Epidermal melanocyte (primary cell): ENCODE results near the gene VWA5B2.
"Not testable (repeated sequence)": the region's sequence is repeated elsewhere in the genome, so short reads cannot be mapped to it uniquely, and the experiment has no call there.

Experiments used
- DNase-seq: peaks from one replicate; pipeline ENCODE4 v3.0.0; 2011; ENCODE audit warnings: low spot score; ENCODE audit not compliant: insufficient read length

VWA5B2 gene

GRCh38 chr3:184241447-184242296 is 12.3 kb downstream of the VWA5B2 start:
- DNase-seq = no peak

- DNase-seq = no peak
These were observed 12.9 kb downstream of the VWA5B2 start for GRCh38 chr3:184242297-184242685.

GRCh38 chr3:184248454-184249411 is 19.3 kb downstream of the VWA5B2 start, which contains the start of gene ALG3:
TSS of gene ALG3 (minus strand) at chr3:184248962. CDS start at chr3:184248940, 22 bp downstream.
- peak; percentile 83 for DNase-seq

- DNase-seq = peak; percentile 97
These were observed 20.2 kb downstream of the VWA5B2 start, which contains the start of gene EEF1AKMT4 for GRCh38 chr3:184249412-184250166. TSS of gene EEF1AKMT4 (plus strand) at chr3:184249672. CDS start at chr3:184249695, 23 bp downstream.

GRCh38 chr3:184250167-184250828 is 20.9 kb downstream of the VWA5B2 start:
- peak; percentile 92 for DNase-seq

- DNase-seq = no peak
These were observed 26.1 kb downstream of the VWA5B2 start for GRCh38 chr3:184255291-184256039.

- DNase-seq = no peak
These were observed 27.9 kb downstream of the VWA5B2 start for GRCh38 chr3:184257083-184257915.

GRCh38 chr3:184258926-184259325 is 29.5 kb downstream of the VWA5B2 start:
- DNase-seq = no peak

- DNase-seq = no peak
These were observed 30.1 kb downstream of the VWA5B2 start for GRCh38 chr3:184259396-184259877.

- DNase-seq = peak; percentile 56
These were observed 30.7 kb downstream of the VWA5B2 start for GRCh38 chr3:184259878-184260723.

GRCh38 chr3:184260724-184261269 is 31.4 kb downstream of the VWA5B2 start:
- DNase-seq = no peak

- peak; percentile 69 for DNase-seq
These were observed 32.0 kb downstream of the VWA5B2 start, which contains the start of gene CAMK2N2 for GRCh38 chr3:184261270-184261853. TSS of gene CAMK2N2 (minus strand) at chr3:184261553. CDS start at chr3:184261285, 268 bp downstream.

- DNase-seq = peak; percentile 41
These were observed 32.7 kb downstream of the VWA5B2 start for GRCh38 chr3:184261854-184262763.

- no peak for DNase-seq
These were observed 33.4 kb downstream of the VWA5B2 start for GRCh38 chr3:184262764-184263179.

- not testable (repeated sequence) for DNase-seq
These were observed 37.9 kb downstream of the VWA5B2 start for GRCh38 chr3:184267249-184267648.

- DNase-seq = no peak
These were observed 42.9 kb downstream of the VWA5B2 start for GRCh38 chr3:184272269-184272668.
